NCI-H748 (cell line): Measurements from ENCODE around the gene CPA5.
"Not testable (repeated sequence)": the region's sequence is repeated elsewhere in the genome, so short reads cannot be mapped to it uniquely, and the experiment has no call there.

Experiments used
- DNase-seq: peaks from one replicate; lab custom pipeline; 2025; ENCODE audit not compliant: unreplicated experiment; lab: John Stamatoyannopoulos, UW

The CPA5 gene

GRCh38 chr7:130374507-130374906 is 29.9 kb downstream of the CPA5 start:
- no peak for DNase-seq

GRCh38 chr7:130376461-130376860 is 31.8 kb downstream of the CPA5 start:
- DNase-seq = not testable (repeated sequence)

- DNase-seq = no peak
Measured at GRCh38 chr7:130377178-130377577, 32.6 kb downstream of the CPA5 start.

- no peak for DNase-seq
Measured at GRCh38 chr7:130379019-130379418, 34.4 kb downstream of the CPA5 start.

- no peak for DNase-seq
Measured at GRCh38 chr7:130379532-130379920, 34.9 kb downstream of the CPA5 start.

- DNase-seq = no peak
Measured at GRCh38 chr7:130379921-130380860, 35.6 kb downstream of the CPA5 start, which contains the start of gene CPA1. CPA1 (plus strand) TSS chr7:130380494; CDS start chr7:130380521, 27 bp downstream.

- no peak for DNase-seq
Measured at GRCh38 chr7:130380861-130381455, 36.3 kb downstream of the CPA5 start.

- DNase-seq = no peak
Measured at GRCh38 chr7:130381468-130382312, 37.1 kb downstream of the CPA5 start.

GRCh38 chr7:130383187-130383980 is 38.8 kb downstream of the CPA5 start:
- DNase-seq = no peak

- no peak for DNase-seq
Measured at GRCh38 chr7:130384371-130384801, 39.8 kb downstream of the CPA5 start.

- no peak for DNase-seq
Measured at GRCh38 chr7:130384841-130385599, 40.4 kb downstream of the CPA5 start.

GRCh38 chr7:130385600-130386066 is 41.0 kb downstream of the CPA5 start:
- no peak for DNase-seq

GRCh38 chr7:130386876-130387275 is 42.3 kb downstream of the CPA5 start:
- DNase-seq = no peak

GRCh38 chr7:130387306-130387627 is 42.7 kb downstream of the CPA5 start:
- DNase-seq = no peak

GRCh38 chr7:130387628-130388403 is 43.2 kb downstream of the CPA5 start:
- no peak for DNase-seq

GRCh38 chr7:130388671-130389070 is 44.1 kb downstream of the CPA5 start:
- no peak for DNase-seq

- no peak for DNase-seq
Measured at GRCh38 chr7:130390486-130390885, 45.9 kb downstream of the CPA5 start.

- no peak for DNase-seq
Measured at GRCh38 chr7:130393101-130393561, 48.5 kb downstream of the CPA5 start.

GRCh38 chr7:130393841-130394411 is 49.3 kb downstream of the CPA5 start:
- DNase-seq = no peak
